NB4 (cell line): ENCODE data around the gene SLC16A12.
"Not testable (repeated sequence)": the region's sequence is repeated elsewhere in the genome, so short reads cannot be mapped to it uniquely, and the experiment has no call there.

Experiments used
- DNase-seq: peaks from one replicate; pipeline ENCODE4 v3.0.0; 2010; ENCODE audit warnings: low read depth
- H3K4me3 ChIP-seq: one replicate; pipeline ENCODE4 v1.5.1; 2011; ENCODE audit warnings: mild to moderate bottlenecking, low read depth, low read length, moderate library complexity
- CTCF ChIP-seq: IDR thresholded peaks from one replicate; pipeline ENCODE4 v1.5.1; 2012; ENCODE audit warnings: low read depth, low read length
- MAX ChIP-seq: IDR thresholded peaks from 2 replicates; pipeline ENCODE4 v1.6.1; 2011; ENCODE audit warnings: low read depth, low read length
- MYC ChIP-seq: IDR thresholded peaks from 2 replicates; pipeline ENCODE4 v1.6.1; 2011; ENCODE audit warnings: low read depth, low read length
- POLR2A ChIP-seq: IDR thresholded peaks from 2 replicates; pipeline ENCODE4 v1.6.1; 2011; ENCODE audit warnings: mild to moderate bottlenecking; ENCODE audit not compliant: insufficient read length; ENCODE audit errors: extremely low read depth

The SLC16A12 gene

DNA sequence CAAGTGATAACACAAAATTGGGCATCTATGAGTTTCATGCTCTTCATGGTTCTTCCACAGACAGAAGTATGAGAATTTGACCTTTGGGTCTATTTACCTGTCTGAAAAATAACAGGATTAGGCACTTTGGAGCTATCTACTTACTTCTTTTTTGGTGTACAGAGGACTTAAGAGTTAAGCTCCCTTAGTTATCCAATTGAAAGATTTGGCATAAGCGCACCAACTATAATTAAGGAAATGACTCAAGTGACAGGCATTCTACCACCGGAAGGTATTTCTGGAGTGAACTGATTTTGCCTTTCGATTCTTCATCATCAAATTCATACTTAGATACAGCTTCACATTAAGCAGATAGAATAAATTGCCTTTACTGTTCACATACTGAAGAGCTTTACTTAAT lies 77.1 kb downstream of the SLC16A12 start:
- DNase-seq = no peak
- H3K4me3 ChIP-seq = no peak overlapping the region
- TF ChIP-seq MYC (no peak), MAX (no peak), POLR2A (no peak), CTCF (no peak)

GRCh38 chr10:89454561-89455347 lies 80.6 kb downstream of the SLC16A12 start:
- no peak overlapping the region for H3K4me3 ChIP-seq
- DNase-seq = no peak
- TF ChIP-seq POLR2A (no peak), MAX (no peak), CTCF (no peak), MYC (no peak)

DNA sequence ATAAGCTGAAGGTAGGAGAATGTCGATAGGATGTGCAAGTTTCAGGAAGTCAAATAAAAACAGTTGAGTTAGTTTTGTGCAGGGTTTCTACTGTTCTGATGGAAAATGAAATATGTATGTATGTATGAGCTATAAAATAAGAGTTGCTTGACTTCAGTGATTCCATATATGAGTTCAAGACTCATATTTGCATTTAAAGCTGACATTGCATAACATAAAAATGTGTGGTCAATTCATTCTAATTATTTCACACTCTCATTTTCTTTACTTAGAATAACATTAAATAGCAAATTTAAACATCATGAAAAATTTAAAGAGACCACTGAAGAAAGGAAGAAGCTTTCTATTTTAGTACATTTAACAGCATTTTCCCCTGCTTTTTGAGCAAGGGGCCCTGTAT lies 83.2 kb downstream of the SLC16A12 start:
- no peak overlapping the region for H3K4me3 ChIP-seq
- no peak for TF ChIP-seq MYC
- TF ChIP-seq MAX = no peak
- no peak for TF ChIP-seq POLR2A
- TF ChIP-seq CTCF = no peak
- no peak for DNase-seq

- H3K4me3 ChIP-seq = no peak overlapping the region
- TF ChIP-seq MAX (no peak), CTCF (no peak), MYC (no peak), POLR2A (no peak)
- DNase-seq = no peak
Measured at GRCh38 chr10:89450901-89451300, 84.5 kb downstream of the SLC16A12 start.

GRCh38 chr10:89444819-89445218 lies 90.6 kb downstream of the SLC16A12 start:
- not testable (repeated sequence) for DNase-seq, H3K4me3 ChIP-seq

- H3K4me3 ChIP-seq = no peak overlapping the region
- no peak for DNase-seq
Measured at GRCh38 chr10:89442289-89442688, 93.1 kb downstream of the SLC16A12 start.

More at GRCh38 chr10:89442289-89442688, 93.1 kb downstream of the SLC16A12 start:
- TF ChIP-seq MAX (no peak), CTCF (no peak), POLR2A (no peak), MYC (no peak)
